Esophagus muscularis mucosa (tissue), 4 donors: ENCODE data around the gene NLGN3.

Experiments used
- CTCF ChIP-seq, 3 experiments: fragments of 200-600 bp in 2 of 3; fragments of 450-650 bp in 1 of 3; sonication (generic) in 2 of 3; IDR thresholded peaks; one replicate each; pipeline ENCODE4 v1.5.1; 2017 to 2019; ENCODE audit warnings: antibody characterized with exemption in 3 of 3, mild to moderate bottlenecking in 2 of 3, moderate library complexity in 1 of 3
- EP300 ChIP-seq: sonication (generic); formaldehyde crosslinking; IDR thresholded peaks from one replicate; pipeline ENCODE4 v1.6.1; 2017; ENCODE audit warnings: antibody characterized with exemption
- POLR2A ChIP-seq: fragments of 450-650 bp; IDR thresholded peaks from one replicate; pipeline ENCODE4 v1.6.1; 2017; ENCODE audit warnings: antibody characterized with exemption, moderate library complexity, mild to moderate bottlenecking, low read depth

GRCh38 chrX:71111141-71111843, 33.3 kb upstream of the NLGN3 start, which contains the start of gene IL2RG:
- TF ChIP-seq CTCF (IDR thresholded peaks at IDR 0.05) = no peak
- TF ChIP-seq POLR2A = no peak
- TF ChIP-seq EP300 = no peak
